Activated naive CD8-positive, alpha-beta T cell treated with anti-CD3 and anti-CD28 coated beads for 36 hours (primary cell): Measurements from ENCODE around the gene FBXW5. TPM values are rescaled to one million over a fixed set of nuclear protein-coding genes. Genes with fewer than 3 reads are reported as not detected.

Source experiments
- DNase-seq: peaks from one replicate; pipeline ENCODE4 v3.0.0; 2021
- H3K27ac Mint-ChIP-seq: one replicate; pipeline ENCODE4 v1.8.0; 2022; ENCODE audit warnings: mild to moderate bottlenecking, moderate library complexity, mixed read lengths
- H3K27me3 Mint-ChIP-seq: one replicate; pipeline ENCODE4 v1.8.0; 2022; ENCODE audit warnings: mild to moderate bottlenecking, mixed read lengths
- H3K36me3 Mint-ChIP-seq: one replicate; pipeline ENCODE4 v1.8.0; 2021; ENCODE audit warnings: mild to moderate bottlenecking, mixed read lengths
- H3K4me1 Mint-ChIP-seq: one replicate; pipeline ENCODE4 v1.8.0; 2021; ENCODE audit warnings: mixed read lengths
- H3K4me3 Mint-ChIP-seq: one replicate; pipeline ENCODE4 v1.8.0; 2022; ENCODE audit warnings: mild to moderate bottlenecking, moderate library complexity, mixed read lengths
- H3K9me3 Mint-ChIP-seq: one replicate; pipeline ENCODE4 v1.8.0; 2022; ENCODE audit warnings: mixed read lengths
- total RNA-seq, 2 experiments: library from RNA; stranded (reverse); gene quantifications; one replicate each; pipeline ENCODE4 v1.2.3, GENCODE V29; 2021

The FBXW5 gene
- total RNA-seq, 2 experiments from 2014 or later: 55.6 to 59.3 TPM

DNA sequence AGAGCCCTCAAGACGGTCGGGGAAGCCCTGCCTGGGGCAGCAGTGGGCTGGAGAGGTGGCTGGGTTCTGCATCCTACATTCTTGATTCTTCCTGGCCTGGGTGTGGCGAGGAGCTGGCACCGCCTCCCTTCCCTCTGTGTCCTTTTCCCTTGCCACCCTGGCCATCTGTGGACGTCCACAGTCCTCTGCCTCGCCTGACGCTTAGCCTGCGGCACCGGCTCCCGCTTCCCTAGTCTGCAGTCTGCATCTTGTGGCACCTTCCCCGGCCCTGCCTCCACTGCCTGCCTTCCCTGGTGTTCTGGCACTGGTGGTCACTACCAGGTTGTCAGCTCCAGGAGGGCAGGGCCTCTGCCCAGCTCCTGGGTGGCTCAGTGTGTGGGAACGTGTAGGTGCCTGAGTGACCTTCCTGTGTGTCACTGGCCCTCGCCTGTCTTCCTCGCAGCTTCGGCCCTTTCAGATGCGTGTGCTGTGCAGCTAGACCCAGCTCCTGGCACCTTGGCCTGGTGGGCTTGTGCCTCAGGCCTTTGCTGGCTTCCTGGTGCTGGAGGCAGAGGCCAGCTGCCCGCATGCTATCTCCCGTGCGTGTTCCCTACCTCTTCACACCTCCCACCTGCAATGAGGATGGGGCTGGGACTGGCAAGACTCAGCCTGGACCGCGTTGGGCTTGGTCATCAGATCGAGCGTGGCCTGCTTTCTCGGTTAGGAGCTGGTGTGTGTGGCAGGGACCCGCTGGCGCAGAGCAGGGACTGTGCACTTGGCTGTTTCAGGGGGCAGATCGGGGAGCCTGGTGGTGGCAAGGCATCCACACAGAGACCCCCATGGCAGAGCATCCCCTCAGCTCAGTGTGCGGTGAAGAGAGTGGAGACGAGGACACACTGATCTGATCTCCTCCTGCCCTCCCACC lies 37.3 kb downstream of the FBXW5 start:
- H3K4me3 Mint-ChIP-seq: no peak overlapping the region
- peaks cover 22% of the 10 kb centered on the region for H3K36me3 Mint-ChIP-seq
- peaks cover 13% of the 10 kb centered on the region for H3K4me1 Mint-ChIP-seq
- H3K27me3 Mint-ChIP-seq: no peaks in the 10 kb centered on the region
- DNase-seq: no peak
- H3K9me3 Mint-ChIP-seq: no peaks in the 10 kb centered on the region
- no peak overlapping the region for H3K27ac Mint-ChIP-seq

GRCh38 chr9:136906266-136906665 lies 38.3 kb downstream of the FBXW5 start:
- no peak for DNase-seq
- Mint-ChIP-seq H3K27me3 (no peaks in the 10 kb centered on the region), H3K36me3 (peaks cover 23% of the 10 kb centered on the region), H3K9me3 (no peaks in the 10 kb centered on the region), H3K27ac (peak overlapping the region; percentile 49), H3K4me1 (peaks cover 23% of the 10 kb centered on the region), H3K4me3 (no peak overlapping the region)

DNA sequence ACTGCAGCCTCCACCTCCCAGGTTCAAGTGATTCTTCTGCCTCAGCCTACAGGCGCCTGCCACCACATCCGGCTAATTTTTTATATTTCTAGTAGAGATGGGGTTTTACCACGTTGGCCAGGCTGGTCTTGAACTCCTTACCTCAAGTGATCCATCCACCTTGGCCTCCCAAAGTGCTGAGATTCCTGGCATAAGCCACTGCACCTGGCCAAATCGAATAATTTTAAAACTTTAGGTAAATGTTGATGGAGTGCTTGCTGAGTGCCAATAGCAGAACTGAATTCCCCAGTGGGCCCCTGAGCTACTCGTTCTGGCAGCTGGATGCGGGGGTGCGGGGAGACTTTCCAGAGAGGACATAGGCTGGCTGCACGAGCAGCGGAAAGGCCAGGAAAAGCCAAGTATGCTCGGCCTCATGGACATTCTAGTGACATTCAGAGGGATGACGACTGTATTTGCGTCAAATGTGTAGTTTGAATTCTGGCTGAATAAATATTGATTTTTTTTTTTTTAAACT lies 41.4 kb downstream of the FBXW5 start:
- Mint-ChIP-seq H3K27ac (peak overlapping the region; percentile 99), H3K4me3 (no peak overlapping the region), H3K27me3 (no peaks in the 10 kb centered on the region), H3K36me3 (peaks cover 38% of the 10 kb centered on the region), H3K4me1 (peaks cover 28% of the 10 kb centered on the region), H3K9me3 (no peaks in the 10 kb centered on the region)
- no peak for DNase-seq

GRCh38 chr9:136902259-136902821 lies 42.2 kb downstream of the FBXW5 start:
- peaks cover 28% of the 10 kb centered on the region for H3K4me1 Mint-ChIP-seq

DNA sequence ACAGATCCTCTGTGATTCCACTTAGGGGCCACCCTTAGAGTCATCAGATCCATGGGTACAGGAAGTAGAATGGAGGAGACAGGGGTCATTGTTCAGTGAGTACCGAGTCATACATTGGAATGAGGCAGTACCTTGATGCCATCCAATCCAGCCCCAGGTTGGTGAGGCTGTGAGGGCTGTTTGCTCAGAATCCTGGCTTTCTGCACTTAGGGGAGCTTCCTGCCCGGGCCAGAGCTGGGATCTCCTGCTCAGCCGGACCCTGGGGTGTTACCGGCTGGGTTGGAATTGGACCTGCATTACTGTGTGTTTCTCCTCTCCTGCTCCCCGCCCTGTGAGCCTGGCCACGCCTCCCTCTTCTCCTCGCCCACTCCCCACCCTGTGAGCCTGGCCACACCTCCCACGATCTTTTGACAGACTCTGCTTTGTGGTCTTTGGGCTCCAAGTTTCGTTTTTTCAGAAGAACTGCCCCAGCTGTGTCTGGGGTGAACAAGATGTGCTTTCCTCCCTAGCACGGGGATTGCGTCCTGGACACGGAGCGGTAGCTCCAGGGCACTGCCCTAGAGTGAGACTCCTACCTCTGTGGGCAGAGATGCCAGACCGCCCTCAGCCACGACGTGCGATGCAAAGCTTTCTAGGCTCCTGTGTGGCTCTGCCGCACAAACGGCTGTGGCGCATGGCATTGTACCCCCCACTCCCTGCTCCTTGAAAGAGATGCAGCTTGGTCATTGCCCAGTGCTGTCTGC lies 42.9 kb downstream of the FBXW5 start:
- H3K4me1 Mint-ChIP-seq: peaks cover 28% of the 10 kb centered on the region
- H3K36me3 Mint-ChIP-seq: peaks cover 32% of the 10 kb centered on the region
- no peaks in the 10 kb centered on the region for H3K27me3 Mint-ChIP-seq

More at GRCh38 chr9:136902259-136902821, 42.2 kb downstream of the FBXW5 start:
- H3K27me3 Mint-ChIP-seq: no peaks in the 10 kb centered on the region
- peak; percentile 90 for DNase-seq
- H3K27ac Mint-ChIP-seq: peak overlapping the region; percentile 99
- H3K4me3 Mint-ChIP-seq: peak overlapping the region; percentile 56
- H3K9me3 Mint-ChIP-seq: no peaks in the 10 kb centered on the region
- peaks cover 38% of the 10 kb centered on the region for H3K36me3 Mint-ChIP-seq

DNA sequence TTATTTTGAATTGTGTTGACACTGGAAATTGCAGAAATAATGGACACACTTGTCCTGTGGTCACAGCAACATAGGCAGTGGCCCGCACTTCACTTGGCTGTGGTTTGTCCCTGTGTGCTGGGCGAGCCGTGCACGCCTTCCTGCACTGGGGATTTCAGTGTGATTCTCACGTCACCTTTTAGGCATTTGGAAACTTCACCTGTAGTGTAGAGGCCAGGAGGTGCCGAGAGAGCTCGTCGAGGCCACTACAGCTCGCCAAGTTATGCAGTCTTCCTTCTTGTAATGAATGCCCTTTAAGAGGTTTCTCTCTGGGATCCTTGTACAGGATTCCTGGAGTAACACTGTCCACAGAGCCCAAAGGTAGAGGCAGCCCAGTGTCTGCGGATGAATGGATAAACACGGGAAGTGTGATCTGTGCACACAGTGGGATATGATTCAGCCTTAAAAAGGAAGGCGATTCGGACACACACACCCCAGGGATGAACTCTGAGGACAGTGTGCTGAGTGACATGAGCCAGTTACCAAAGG lies 43.5 kb downstream of the FBXW5 start:
- H3K27me3 Mint-ChIP-seq: no peaks in the 10 kb centered on the region
- no peak for DNase-seq
- H3K4me3 Mint-ChIP-seq: no peak overlapping the region
- peaks cover 29% of the 10 kb centered on the region for H3K36me3 Mint-ChIP-seq
- no peaks in the 10 kb centered on the region for H3K9me3 Mint-ChIP-seq
- peak overlapping the region; percentile 99 for H3K27ac Mint-ChIP-seq
- H3K4me1 Mint-ChIP-seq: peaks cover 25% of the 10 kb centered on the region

More for the DNA sequence above, 42.9 kb downstream of the FBXW5 start:
- DNase-seq: peak; percentile 84
- Mint-ChIP-seq H3K4me3 (peak overlapping the region; percentile 56), H3K9me3 (no peaks in the 10 kb centered on the region), H3K27ac (peak overlapping the region; percentile 99)

GRCh38 chr9:136900556-136900955 lies 44.0 kb downstream of the FBXW5 start:
- Mint-ChIP-seq H3K9me3 (no peaks in the 10 kb centered on the region), H3K4me3 (no peak overlapping the region), H3K27me3 (no peaks in the 10 kb centered on the region), H3K4me1 (peaks cover 25% of the 10 kb centered on the region), H3K27ac (peak overlapping the region; percentile 17), H3K36me3 (peaks cover 28% of the 10 kb centered on the region)
- DNase-seq: no peak

GRCh38 chr9:136899196-136899595 lies 45.3 kb downstream of the FBXW5 start:
- peaks cover 30% of the 10 kb centered on the region for H3K36me3 Mint-ChIP-seq
- no peak overlapping the region for H3K27ac Mint-ChIP-seq
- no peaks in the 10 kb centered on the region for H3K27me3 Mint-ChIP-seq
- no peaks in the 10 kb centered on the region for H3K9me3 Mint-ChIP-seq
- no peak overlapping the region for H3K4me3 Mint-ChIP-seq
- DNase-seq: no peak
- H3K4me1 Mint-ChIP-seq: peaks cover 29% of the 10 kb centered on the region

GRCh38 chr9:136898483-136899100 lies 45.9 kb downstream of the FBXW5 start:
- H3K36me3 Mint-ChIP-seq: peaks cover 32% of the 10 kb centered on the region
- no peak overlapping the region for H3K4me3 Mint-ChIP-seq
- peaks cover 29% of the 10 kb centered on the region for H3K4me1 Mint-ChIP-seq
- H3K27me3 Mint-ChIP-seq: no peaks in the 10 kb centered on the region
- no peak for DNase-seq
- no peaks in the 10 kb centered on the region for H3K9me3 Mint-ChIP-seq
- no peak overlapping the region for H3K27ac Mint-ChIP-seq

DNA sequence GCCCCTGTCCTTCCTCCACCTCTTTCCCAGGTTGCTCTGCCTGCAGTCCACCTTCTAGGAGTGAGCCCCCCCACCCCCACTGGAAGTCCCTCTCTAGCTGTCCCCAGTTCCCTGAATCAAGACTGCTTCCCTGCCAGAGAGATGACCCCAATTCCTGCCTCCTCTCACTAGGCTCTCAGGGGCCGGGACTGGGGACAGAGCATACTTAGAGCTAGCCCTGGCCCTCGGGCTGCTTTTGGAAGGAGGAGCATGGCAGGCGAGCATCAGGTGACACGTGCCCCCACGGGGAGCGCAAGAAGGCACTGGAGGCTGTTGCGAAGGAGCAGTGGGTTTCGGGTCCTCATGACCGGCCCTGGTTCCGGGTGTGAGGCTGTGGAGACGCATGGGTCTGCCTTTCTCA lies 48.5 kb downstream of the FBXW5 start:
- DNase-seq: no peak
- Mint-ChIP-seq H3K9me3 (no peaks in the 10 kb centered on the region), H3K27ac (no peak overlapping the region), H3K4me1 (peaks cover 7% of the 10 kb centered on the region), H3K4me3 (no peak overlapping the region), H3K36me3 (peaks cover 21% of the 10 kb centered on the region), H3K27me3 (no peaks in the 10 kb centered on the region)

DNA sequence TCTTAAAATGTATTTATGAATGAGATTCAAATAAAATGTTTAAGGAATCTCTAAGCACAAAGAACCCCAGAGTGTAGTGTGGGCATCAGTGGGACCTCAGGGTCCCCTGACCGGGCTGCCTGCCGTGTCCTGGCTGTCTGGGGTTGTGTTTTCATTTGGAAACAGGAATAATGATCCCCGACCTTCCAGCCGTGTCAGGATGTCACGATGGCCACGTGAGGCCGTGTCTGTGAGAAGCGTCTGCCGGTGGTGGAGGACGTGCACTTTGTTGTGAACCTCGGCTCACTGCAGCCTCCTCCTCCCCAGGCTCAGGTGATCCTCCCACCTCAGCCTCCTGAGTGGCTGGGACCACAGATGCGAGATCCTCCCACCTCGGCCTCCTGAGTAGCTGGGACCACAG lies 53.9 kb downstream of the FBXW5 start:
- Mint-ChIP-seq H3K27ac (no peak overlapping the region), H3K4me3 (no peak overlapping the region), H3K27me3 (no peaks in the 10 kb centered on the region), H3K4me1 (peaks cover 19% of the 10 kb centered on the region), H3K9me3 (no peaks in the 10 kb centered on the region), H3K36me3 (peaks cover 14% of the 10 kb centered on the region)
- DNase-seq: no peak

Other genes with a start within 250 kb of the FBXW5 start
- gene DIPK1B, start 232.2 kb downstream of the FBXW5 start, total RNA-seq: under 1 TPM in 1 of 2 experiments, not detected in 1; 0.10 TPM
- 1 to 10 TPM; 5.4 to 6.1 TPM for gene LCN10, start 201.8 kb downstream of the FBXW5 start, total RNA-seq
- gene LCN6, start 196.2 kb downstream of the FBXW5 start, total RNA-seq: not detected
- gene LCN8, start 186.5 kb downstream of the FBXW5 start, total RNA-seq: not detected
- not detected for gene LCN15, start 180.2 kb downstream of the FBXW5 start, total RNA-seq
- 10 to 100 TPM; 49.3 to 49.6 TPM for gene TMEM141, start 153.4 kb downstream of the FBXW5 start, total RNA-seq
- gene CCDC183, start 148.4 kb downstream of the FBXW5 start, total RNA-seq: under 1 TPM in 1 of 2 experiments, not detected in 1; 0.43 TPM
- 10 to 100 TPM; 87.0 to 88.3 TPM for gene RABL6, start 136.8 kb downstream of the FBXW5 start, total RNA-seq
- gene AJM1, start 102.3 kb downstream of the FBXW5 start, total RNA-seq: 1 to 10 TPM; 2.8 to 3.1 TPM
- 10 to 100 TPM; 93.0 to 97.8 TPM for gene PHPT1, start 95.3 kb downstream of the FBXW5 start, total RNA-seq
- gene MAMDC4, start 92.4 kb downstream of the FBXW5 start, total RNA-seq: 10 to 100 TPM; 10.9 to 12.6 TPM
- gene EDF1, start 78.4 kb downstream of the FBXW5 start, total RNA-seq: 100 to 1,000 TPM; 276 to 284 TPM
- 10 to 100 TPM; 38.8 to 45.8 TPM for gene TRAF2, start 58.2 kb downstream of the FBXW5 start, total RNA-seq
- under 1 TPM in 1 of 2 experiments, not detected in 1; 0.90 TPM for gene C8G, start 505 bp upstream of the FBXW5 start, total RNA-seq
- 1 to 10 TPM in 1 of 2 experiments, under 1 TPM in 1; 0.84 to 1.2 TPM for gene LCN12, start 7.5 kb upstream of the FBXW5 start, total RNA-seq
- not detected for gene PTGDS, start 32.8 kb upstream of the FBXW5 start, total RNA-seq
- gene LCNL1, start 38.3 kb upstream of the FBXW5 start, total RNA-seq: not detected
- gene PAXX, start 47.7 kb upstream of the FBXW5 start, total RNA-seq: 10 to 100 TPM; 57.2 to 60.1 TPM
- not detected for gene CLIC3, start 51.8 kb upstream of the FBXW5 start, total RNA-seq
- gene ABCA2, start 83.5 kb upstream of the FBXW5 start, total RNA-seq: 1 to 10 TPM; 4.2 to 4.9 TPM
- gene FUT7, start 87.3 kb upstream of the FBXW5 start, total RNA-seq: not detected
- 10 to 100 TPM; 13.2 to 13.5 TPM for gene NPDC1, start 101.4 kb upstream of the FBXW5 start, total RNA-seq
- not detected for gene ENTPD2, start 109.3 kb upstream of the FBXW5 start, total RNA-seq
- 10 to 100 TPM; 15.2 to 15.4 TPM for gene SAPCD2, start 125.8 kb upstream of the FBXW5 start, total RNA-seq
- 10 to 100 TPM; 22.9 to 23.5 TPM for gene UAP1L1, start 132.8 kb upstream of the FBXW5 start, total RNA-seq
- 10 to 100 TPM; 24.7 to 25.1 TPM for gene MAN1B1, start 142.2 kb upstream of the FBXW5 start, total RNA-seq
- gene DPP7, start 170.0 kb upstream of the FBXW5 start, total RNA-seq: 100 to 1,000 TPM; 267 to 289 TPM
- gene GRIN1, start 194.4 kb upstream of the FBXW5 start, total RNA-seq: not detected
- gene LRRC26, start 225.3 kb upstream of the FBXW5 start, total RNA-seq: not detected
- gene TMEM210, start 227.3 kb upstream of the FBXW5 start, total RNA-seq: not detected
- gene ANAPC2, start 243.8 kb upstream of the FBXW5 start, total RNA-seq: 10 to 100 TPM; 42.6 to 48.3 TPM
- 10 to 100 TPM; 78.1 to 80.1 TPM for gene SSNA1, start 243.9 kb upstream of the FBXW5 start, total RNA-seq